DMS114 treated with DMSO at 0.1 percent for 48 hours (cell line): ENCODE measurements around the gene ZNF330.

Source experiments
- DNase-seq: peaks from one replicate; lab custom pipeline; 2025; ENCODE audit not compliant: unreplicated experiment; lab: John Stamatoyannopoulos, UW

Gene ZNF330

GRCh38 chr4:141229408-141230101, 8.9 kb downstream of the ZNF330 start:
- DNase-seq: no peak

- DNase-seq: no peak
These were observed 13.0 kb downstream of the ZNF330 start for GRCh38 chr4:141233673-141234072.

GRCh38 chr4:141238186-141238585, 17.5 kb downstream of the ZNF330 start:
- no peak for DNase-seq

- no peak for DNase-seq
These were observed 19.6 kb downstream of the ZNF330 start for GRCh38 chr4:141240259-141240658.

GRCh38 chr4:141240671-141241070, 20.0 kb downstream of the ZNF330 start:
- no peak for DNase-seq

GRCh38 chr4:141241986-141242385, 21.3 kb downstream of the ZNF330 start:
- DNase-seq: no peak

GRCh38 chr4:141244419-141244818, 23.7 kb downstream of the ZNF330 start:
- DNase-seq: no peak

GRCh38 chr4:141246243-141246642, 25.5 kb downstream of the ZNF330 start:
- no peak for DNase-seq

- no peak for DNase-seq
These were observed 26.2 kb downstream of the ZNF330 start for GRCh38 chr4:141246683-141247429.

GRCh38 chr4:141247430-141247780, 26.7 kb downstream of the ZNF330 start:
- DNase-seq: no peak

- no peak for DNase-seq
These were observed 27.3 kb downstream of the ZNF330 start for GRCh38 chr4:141248029-141248428.

GRCh38 chr4:141248486-141248885, 27.8 kb downstream of the ZNF330 start:
- no peak for DNase-seq

- DNase-seq: no peak
These were observed 33.6 kb downstream of the ZNF330 start for GRCh38 chr4:141254326-141254725.

- no peak for DNase-seq
These were observed 34.3 kb downstream of the ZNF330 start for GRCh38 chr4:141255016-141255415.

GRCh38 chr4:141258558-141258957, 37.9 kb downstream of the ZNF330 start:
- DNase-seq: no peak

- DNase-seq: no peak
These were observed 55.1 kb downstream of the ZNF330 start for GRCh38 chr4:141275834-141276233.

- no peak for DNase-seq
These were observed 62.5 kb downstream of the ZNF330 start for GRCh38 chr4:141283152-141283551.

- DNase-seq: no peak
These were observed 62.9 kb downstream of the ZNF330 start for GRCh38 chr4:141283563-141283962.
